ENCODE data around the gene PILRA. TPM values are rescaled to one million over a fixed set of nuclear protein-coding genes. Genes with fewer than 3 reads are reported as not detected.
"Not testable (repeated sequence)": the region's sequence is repeated elsewhere in the genome, so short reads cannot be mapped to it uniquely, and the experiment has no call there.

PILRA gene
- total and polyA plus RNA-seq, 10 of the 15 experiments (the other 5 are each of a cell fraction or from before 2014, with no cell fraction given), result 6.6 to 43.3 (median 11.5) TPM

DNA sequence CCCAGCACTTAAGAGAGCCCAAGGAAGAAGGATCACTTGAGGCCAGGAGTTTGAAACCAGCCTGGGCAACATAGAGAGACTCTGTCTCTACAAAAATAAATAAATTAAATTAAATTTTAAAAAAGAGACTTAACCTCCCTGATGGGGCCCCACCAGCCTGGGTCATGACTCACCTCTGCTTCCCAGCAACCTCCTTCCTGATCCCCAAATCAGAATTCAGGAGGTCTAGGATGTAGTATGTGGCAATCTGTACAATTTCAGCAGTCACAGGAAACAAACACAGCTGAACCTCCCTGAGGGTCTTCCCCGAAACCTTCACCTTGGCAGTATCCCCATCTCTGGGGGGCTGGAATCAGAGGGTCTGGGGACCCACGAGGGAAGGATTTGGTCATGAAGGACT, 72.8 kb downstream of the PILRA start (continued):
- TF ChIP-seq NR2C2 (IDR thresholded peaks at IDR 0.05; ENCODE audit: borderline replicate concordance, control insufficient read depth, insufficient read length, low read depth), result no peak

DNA sequence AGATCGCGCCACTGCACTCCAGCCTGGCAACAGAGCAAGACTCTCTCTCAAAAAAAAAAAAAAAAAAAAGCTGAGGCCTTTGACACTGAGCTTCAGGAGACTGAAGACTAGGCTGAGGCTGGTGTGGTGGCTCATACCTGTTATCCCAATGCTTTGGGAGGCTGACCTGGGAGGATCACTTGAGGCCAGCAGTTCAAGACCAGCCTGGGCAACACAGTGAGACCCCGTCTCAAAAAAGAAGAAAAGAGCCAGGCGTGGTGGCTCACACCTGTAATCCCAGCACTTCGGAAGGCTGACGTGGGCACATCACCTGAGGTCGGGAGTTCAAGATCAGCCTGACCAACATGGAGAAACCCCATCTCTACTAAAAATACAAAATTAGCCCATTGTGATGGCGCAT, 74.1 kb downstream of the PILRA start:
- ChIA-PET CTCF (interaction anchor here (0.7 to 1.0 kb wide), 4 partner anchors 13 to 35 kb away, joined by 3 to 6 read pairs (median 3); no protein-coding TSS in a partner anchor), RAD21 (ENCODE audit: unreplicated experiment) (interaction anchor here (0.9 kb wide), 1 partner anchor 19 kb away, joined by 3 read pairs; the partner anchor contains the start of gene ZCWPW1), POLR2A (interaction anchor here (1.7 kb wide), 1 partner anchor 18 kb away, joined by 13 read pairs; no protein-coding TSS in a partner anchor)
- H3K79me2 ChIP-seq (ENCODE audit: control insufficient read depth, insufficient read depth, low read length); H2AFZ ChIP-seq (ENCODE audit: control insufficient read depth, low read depth, low read length); H3K9ac ChIP-seq (ENCODE audit: control insufficient read depth, insufficient read depth, low read length); H3K27me3 ChIP-seq (replicated peaks in 1 of 2; ENCODE audit: control insufficient read depth in 2 of 2, insufficient read depth in 2 of 2, low read length in 1 of 2); H3K4me3 ChIP-seq; H3K4me2 ChIP-seq (ENCODE audit: control insufficient read depth, insufficient read depth); H4K20me1 ChIP-seq (ENCODE audit: control insufficient read depth, insufficient read depth); H3K9me3 ChIP-seq (replicated peaks; ENCODE audit: control insufficient read depth, insufficient read depth, low read length); H3K27ac ChIP-seq (ENCODE audit: control insufficient read depth, insufficient read depth); intact Hi-C loops (cut with micrococcal nuclease; ENCODE audit: unreplicated experiment); ATAC-seq; BruUV-seq (replicated peaks); FAIRE-seq; DNase-seq (ENCODE audit: low read depth, low spot score); SMC1A ChIA-PET (ENCODE audit: uncharacterized antibody, unreplicated experiment); H3K36me3 ChIP-seq (ENCODE audit: control insufficient read depth in 2 of 2, insufficient read depth in 2 of 2, low read length in 1 of 2); in situ Hi-C loops (cut with MboI): not testable (repeated sequence)
- H3K4me1 ChIP-seq (ENCODE audit: control insufficient read depth, insufficient read depth, low read length), result peaks cover 17% of the 10 kb centered on the region
- WGBS (ENCODE audit: insufficient coverage, insufficient replicate concordance, low lambda C conversion rate, missing lambda C conversion rate), result 97% methylated on average over 7 of the region's 8 CpGs

DNA sequence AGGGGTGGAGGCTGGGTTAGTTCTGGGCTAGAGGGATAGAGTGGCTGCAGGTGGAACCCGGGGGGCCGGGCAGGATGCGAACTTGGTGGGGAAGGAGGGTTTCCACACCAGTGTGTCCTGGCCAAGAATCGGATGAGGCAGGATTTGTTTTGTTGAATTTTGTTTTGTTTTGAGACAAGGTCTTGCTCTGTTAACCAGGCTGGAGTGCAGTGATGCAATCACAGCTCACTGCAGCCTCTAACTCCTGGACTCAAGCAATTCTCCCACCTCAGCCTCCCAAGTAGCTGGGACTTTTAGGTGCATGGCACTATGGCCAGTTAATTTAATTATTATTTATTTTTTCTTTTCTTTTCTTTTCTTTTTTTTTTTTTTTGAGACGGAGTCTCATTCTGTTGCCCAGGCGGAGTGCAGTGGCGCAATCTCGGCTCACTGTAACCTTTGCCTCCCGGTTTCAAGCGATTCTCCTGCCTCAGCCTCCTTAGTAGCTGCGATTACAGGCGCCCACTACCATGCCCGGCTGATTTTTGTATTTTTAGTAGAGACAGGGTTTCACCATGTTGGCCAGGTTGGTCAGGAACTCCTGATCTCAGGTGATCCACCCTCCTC, 76.0 kb downstream of the PILRA start:
- WGBS (ENCODE audit: insufficient coverage, insufficient replicate concordance, low lambda C conversion rate, missing lambda C conversion rate), result 63% methylated on average over 10 of the region's 13 CpGs
- DNase-seq (ENCODE audit: low read depth, low spot score) (no peak), FAIRE-seq (no peak), ATAC-seq (no peak)
- H3K79me2 ChIP-seq (ENCODE audit: control insufficient read depth, insufficient read depth, low read length), result no peaks in the 10 kb centered on the region
- no peak overlapping the region for H3K9ac ChIP-seq (ENCODE audit: control insufficient read depth, insufficient read depth, low read length)
- no peaks in the 10 kb centered on the region for H3K9me3 ChIP-seq (replicated peaks; ENCODE audit: control insufficient read depth, insufficient read depth, low read length)
- intact Hi-C loops (cut with micrococcal nuclease; ENCODE audit: unreplicated experiment), result no loop called here
- ChIA-PET CTCF (interaction anchor here (0.7 to 2.4 kb wide), 10 partner anchors 12 to 90 kb away, joined by 3 to 13 read pairs (median 8); partner anchors contain the start of gene PPP1R35), RAD21 (ENCODE audit: unreplicated experiment) (interaction anchor here (2.0 to 2.5 kb wide), 2 partner anchors 21 to 75 kb away, joined by 7 to 11 read pairs; partner anchors contain the start of gene ZCWPW1), SMC1A (ENCODE audit: uncharacterized antibody, unreplicated experiment) (interaction anchor here (1.9 kb wide), 1 partner anchor 75 kb away, joined by 8 read pairs; no protein-coding TSS in a partner anchor), POLR2A (interaction anchor here (0.7 to 1.3 kb wide), 2 partner anchors 13 to 84 kb away, joined by 5 to 9 read pairs; partner anchors contain the start of gene PPP1R35)
- no peak overlapping the region for H3K4me3 ChIP-seq
- BruUV-seq (replicated peaks), result no TSS peak
- no peaks in the 10 kb centered on the region for H4K20me1 ChIP-seq (ENCODE audit: control insufficient read depth, insufficient read depth)
- no peaks in the 10 kb centered on the region for H3K36me3 ChIP-seq (ENCODE audit: control insufficient read depth in 2 of 2, insufficient read depth in 2 of 2, low read length in 1 of 2)
- H3K4me1 ChIP-seq (ENCODE audit: control insufficient read depth, insufficient read depth, low read length), result peaks cover 17% of the 10 kb centered on the region
- no peak overlapping the region for H3K27ac ChIP-seq (ENCODE audit: control insufficient read depth, insufficient read depth)
- no peak overlapping the region for H2AFZ ChIP-seq (ENCODE audit: control insufficient read depth, low read depth, low read length)
- in situ Hi-C loops (cut with MboI), result no loop called here
- no peaks in the 10 kb centered on the region for H3K27me3 ChIP-seq (replicated peaks in 1 of 2; ENCODE audit: control insufficient read depth in 2 of 2, insufficient read depth in 2 of 2, low read length in 1 of 2)
- no peak overlapping the region for H3K4me2 ChIP-seq (ENCODE audit: control insufficient read depth, insufficient read depth)
- TF ChIP-seq, protein P1, sequence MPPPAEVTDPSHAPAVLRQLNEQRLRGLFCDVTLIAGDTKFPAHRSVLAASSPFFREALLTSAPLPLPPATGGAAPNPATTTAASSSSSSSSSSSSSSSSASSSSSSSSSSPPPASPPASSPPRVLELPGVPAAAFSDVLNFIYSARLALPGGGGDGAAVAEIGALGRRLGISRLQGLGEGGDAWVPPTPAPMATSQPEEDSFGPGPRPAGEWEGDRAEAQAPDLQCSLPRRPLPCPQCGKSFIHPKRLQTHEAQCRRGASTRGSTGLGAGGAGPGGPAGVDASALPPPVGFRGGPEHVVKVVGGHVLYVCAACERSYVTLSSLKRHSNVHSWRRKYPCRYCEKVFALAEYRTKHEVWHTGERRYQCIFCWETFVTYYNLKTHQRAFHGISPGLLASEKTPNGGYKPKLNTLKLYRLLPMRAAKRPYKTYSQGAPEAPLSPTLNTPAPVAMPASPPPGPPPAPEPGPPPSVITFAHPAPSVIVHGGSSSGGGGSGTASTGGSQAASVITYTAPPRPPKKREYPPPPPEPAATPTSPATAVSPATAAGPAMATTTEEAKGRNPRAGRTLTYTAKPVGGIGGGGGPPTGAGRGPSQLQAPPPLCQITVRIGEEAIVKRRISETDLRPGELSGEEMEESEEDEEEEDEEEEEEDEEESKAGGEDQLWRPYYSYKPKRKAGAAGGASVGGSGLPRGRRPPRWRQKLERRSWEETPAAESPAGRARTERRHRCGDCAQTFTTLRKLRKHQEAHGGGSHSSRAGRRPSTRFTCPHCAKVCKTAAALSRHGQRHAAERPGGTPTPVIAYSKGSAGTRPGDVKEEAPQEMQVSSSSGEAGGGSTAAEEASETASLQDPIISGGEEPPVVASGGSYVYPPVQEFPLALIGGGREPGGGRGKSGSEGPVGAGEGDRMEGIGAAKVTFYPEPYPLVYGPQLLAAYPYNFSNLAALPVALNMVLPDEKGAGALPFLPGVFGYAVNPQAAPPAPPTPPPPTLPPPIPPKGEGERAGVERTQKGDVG (CRISPR knock-in tag; IDR thresholded peaks at IDR 0.05), result no peak
- TF ChIP-seq SMARCA5 (IDR thresholded peaks at IDR 0.05) (no peak), CREB1 (IDR thresholded peaks at IDR 0.05; ENCODE audit: low read depth) (no peak), PML (IDR thresholded peaks at IDR 0.05; ENCODE audit: low read length) (no peak), GATAD2B (conservative IDR thresholded peaks at IDR 0.05; ENCODE audit: low read depth) (no peak)
- TF ChIP-seq, protein P2, sequence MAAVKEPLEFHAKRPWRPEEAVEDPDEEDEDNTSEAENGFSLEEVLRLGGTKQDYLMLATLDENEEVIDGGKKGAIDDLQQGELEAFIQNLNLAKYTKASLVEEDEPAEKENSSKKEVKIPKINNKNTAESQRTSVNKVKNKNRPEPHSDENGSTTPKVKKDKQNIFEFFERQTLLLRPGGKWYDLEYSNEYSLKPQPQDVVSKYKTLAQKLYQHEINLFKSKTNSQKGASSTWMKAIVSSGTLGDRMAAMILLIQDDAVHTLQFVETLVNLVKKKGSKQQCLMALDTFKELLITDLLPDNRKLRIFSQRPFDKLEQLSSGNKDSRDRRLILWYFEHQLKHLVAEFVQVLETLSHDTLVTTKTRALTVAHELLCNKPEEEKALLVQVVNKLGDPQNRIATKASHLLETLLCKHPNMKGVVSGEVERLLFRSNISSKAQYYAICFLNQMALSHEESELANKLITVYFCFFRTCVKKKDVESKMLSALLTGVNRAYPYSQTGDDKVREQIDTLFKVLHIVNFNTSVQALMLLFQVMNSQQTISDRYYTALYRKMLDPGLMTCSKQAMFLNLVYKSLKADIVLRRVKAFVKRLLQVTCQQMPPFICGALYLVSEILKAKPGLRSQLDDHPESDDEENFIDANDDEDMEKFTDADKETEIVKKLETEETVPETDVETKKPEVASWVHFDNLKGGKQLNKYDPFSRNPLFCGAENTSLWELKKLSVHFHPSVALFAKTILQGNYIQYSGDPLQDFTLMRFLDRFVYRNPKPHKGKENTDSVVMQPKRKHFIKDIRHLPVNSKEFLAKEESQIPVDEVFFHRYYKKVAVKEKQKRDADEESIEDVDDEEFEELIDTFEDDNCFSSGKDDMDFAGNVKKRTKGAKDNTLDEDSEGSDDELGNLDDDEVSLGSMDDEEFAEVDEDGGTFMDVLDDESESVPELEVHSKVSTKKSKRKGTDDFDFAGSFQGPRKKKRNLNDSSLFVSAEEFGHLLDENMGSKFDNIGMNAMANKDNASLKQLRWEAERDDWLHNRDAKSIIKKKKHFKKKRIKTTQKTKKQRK (IDR thresholded peaks at IDR 0.05; ENCODE audit: low read depth, low read length), result no peak
